Measurements from ENCODE around the gene AMACR. TPM values are rescaled to one million over a fixed set of nuclear protein-coding genes. Genes with fewer than 3 reads are reported as not detected.

AMACR gene
- total and polyA plus RNA-seq, 7 experiments from 2014 or later = 2.7 to 12.0 (median 8.2) TPM

DNA sequence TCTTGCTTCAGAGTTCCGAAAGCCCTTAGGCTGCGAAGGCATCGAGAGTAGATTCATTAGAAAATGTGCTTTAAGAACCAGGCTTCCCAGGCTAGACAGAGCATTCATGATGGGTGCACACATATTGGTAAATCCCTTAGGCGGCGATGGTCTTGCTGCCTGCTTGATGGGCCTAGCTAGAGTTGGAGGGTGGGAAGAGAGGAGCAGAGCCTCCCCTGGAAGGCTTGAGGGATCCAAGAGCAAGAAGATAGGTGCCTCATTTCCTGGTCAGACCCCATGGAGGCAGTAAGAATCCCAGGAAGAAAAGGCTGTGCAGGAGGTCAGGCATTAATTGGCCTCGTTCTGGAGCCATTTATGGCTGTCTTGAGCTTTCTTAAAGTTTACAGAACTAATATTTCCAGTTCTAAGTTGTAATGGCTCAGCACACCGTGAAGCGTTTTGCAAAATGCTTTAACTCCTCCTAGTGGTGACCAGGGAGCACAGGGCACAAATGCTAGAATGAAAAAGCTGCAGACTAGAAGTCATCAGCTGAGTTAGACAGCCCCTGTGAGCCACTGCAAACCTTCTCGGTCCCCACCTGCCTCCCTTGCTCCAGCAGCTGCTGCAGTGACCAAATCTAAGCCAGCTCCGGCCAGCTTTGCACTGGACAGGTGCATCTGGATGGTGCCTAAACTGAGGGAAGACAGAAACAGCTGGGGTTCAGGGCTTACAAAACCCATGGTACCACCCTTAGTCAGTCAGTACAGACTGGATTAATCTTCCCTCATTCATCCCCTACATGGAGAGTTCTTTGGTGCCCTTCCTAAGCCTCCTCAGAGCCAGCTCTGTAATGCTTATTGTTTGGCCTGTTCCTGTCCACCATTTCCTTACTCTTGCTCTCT lies 38.0 kb downstream of the AMACR start:
- DNase-seq (peak in 4 of 9 donors; percentile 8 to 30 (median 15)), ATAC-seq (peak; percentile 49)
- intact Hi-C loops (cut with micrococcal nuclease) = loop anchor here (1.0 to 2.0 kb wide), 3 partner anchors 381 to 534 kb away; no protein-coding TSS in a partner anchor
- H3K27ac Mint-ChIP-seq = no peak overlapping the region
- no peak overlapping the region for H3K4me3 Mint-ChIP-seq
- POLR2A ChIA-PET = interaction anchor here (0.6 to 0.8 kb wide), 2 partner anchors 38 to 67 kb away, joined by 3 read pairs; partner anchors contain the start of gene AMACR
- H3K36me3 Mint-ChIP-seq = no peaks in the 10 kb centered on the region
- H3K27me3 Mint-ChIP-seq = no peaks in the 10 kb centered on the region
- peaks cover 0 to 5% of the 10 kb centered on the region in 2 donors for H3K4me1 ChIP-seq (ENCODE audit: control insufficient read depth in 2 of 2, insufficient read depth in 2 of 2, low read length in 2 of 2)
- H3K27ac ChIP-seq (ENCODE audit: low read depth, low read length) = no peak overlapping the region
- no peaks in the 10 kb centered on the region for H3K36me3 ChIP-seq (ENCODE audit: control insufficient read depth in 2 of 3, insufficient read depth in 3 of 3, low read length in 3 of 3)
- CTCF ChIA-PET = interaction anchor here (0.6 to 2.3 kb wide), 12 partner anchors 9 to 541 kb away, joined by 3 to 12 read pairs (median 4); partner anchors contain the start of gene SLC45A2
- H3K4me1 Mint-ChIP-seq = peaks cover 4 to 22% (median 16%) of the 10 kb centered on the region in 7 donors
- H3K4me3 ChIP-seq (ENCODE audit: low read length) = no peak overlapping the region
- no peaks in the 10 kb centered on the region for H3K9me3 ChIP-seq (ENCODE audit: control insufficient read depth in 2 of 3, low read length in 3 of 3)
- no peaks in the 10 kb centered on the region for H3K9me3 Mint-ChIP-seq
- no peaks in the 10 kb centered on the region for H3K27me3 ChIP-seq (ENCODE audit: control insufficient read depth in 2 of 2, insufficient read depth in 2 of 2, low read length in 2 of 2)

DNA sequence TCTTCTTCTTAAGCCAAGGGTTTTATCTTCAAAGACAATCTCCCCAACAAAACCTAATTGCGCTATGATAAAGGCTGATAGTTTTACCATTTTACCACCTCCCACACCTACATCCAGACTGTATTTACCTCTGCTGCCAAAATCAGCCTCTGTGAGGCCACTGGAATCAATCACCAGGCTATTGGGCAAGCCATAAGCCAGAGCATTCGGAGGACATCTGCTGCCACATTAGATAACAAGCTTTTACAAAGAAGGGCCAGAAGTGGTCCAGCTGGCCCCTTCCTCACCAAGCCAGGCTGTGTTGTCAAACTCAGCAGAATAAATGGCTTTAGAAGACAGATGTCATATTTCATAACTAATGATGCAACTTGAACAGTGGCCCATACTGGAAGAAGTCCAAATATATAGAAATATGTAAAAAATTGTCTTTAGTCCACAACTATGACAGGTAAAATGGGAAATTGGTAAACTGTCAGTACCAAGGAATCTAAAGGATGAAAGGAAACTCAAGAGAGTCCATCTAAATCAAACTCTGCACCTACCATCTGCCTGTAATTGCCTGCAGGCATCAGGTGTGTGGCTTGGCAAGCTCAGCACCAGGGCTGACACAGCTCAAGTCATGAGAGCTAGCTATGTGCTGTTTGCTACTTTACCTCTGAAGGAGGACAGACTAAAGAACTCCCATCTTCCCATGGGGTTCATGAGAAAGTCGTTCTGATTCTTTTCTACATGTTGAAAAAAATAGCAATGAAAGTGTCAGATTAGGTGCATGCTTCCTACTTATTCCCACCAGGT lies 39.4 kb downstream of the AMACR start:
- Histone ChIP-seq H3K27ac (ENCODE audit: low read depth, low read length) (no peak overlapping the region), H3K4me1 (ENCODE audit: control insufficient read depth in 2 of 2, insufficient read depth in 2 of 2, low read length in 2 of 2) (peaks cover 0 to 5% of the 10 kb centered on the region in 2 donors), H3K36me3 (ENCODE audit: control insufficient read depth in 2 of 3, insufficient read depth in 3 of 3, low read length in 3 of 3) (no peaks in the 10 kb centered on the region), H3K9me3 (ENCODE audit: control insufficient read depth in 2 of 3, low read length in 3 of 3) (no peaks in the 10 kb centered on the region), H3K4me3 (ENCODE audit: low read length) (no peak overlapping the region), H3K27me3 (ENCODE audit: control insufficient read depth in 2 of 2, insufficient read depth in 2 of 2, low read length in 2 of 2) (no peaks in the 10 kb centered on the region)
- H3K27ac Mint-ChIP-seq = no peak overlapping the region
- peaks cover 0 to 22% (median 17%) of the 10 kb centered on the region in 7 donors for H3K4me1 Mint-ChIP-seq
- ATAC-seq = no peak
- no peaks in the 10 kb centered on the region for H3K36me3 Mint-ChIP-seq
- no peak overlapping the region for H3K4me3 Mint-ChIP-seq
- POLR2A ChIA-PET = interaction anchor here (0.7 kb wide), 1 partner anchor 532 kb away, joined by 3 read pairs; no protein-coding TSS in a partner anchor
- no peak for DNase-seq
- CTCF ChIA-PET = interaction anchor here (0.6 to 2.3 kb wide), 2 partner anchors 179 to 532 kb away, joined by 4 to 12 read pairs; no protein-coding TSS in a partner anchor
- no peaks in the 10 kb centered on the region for H3K9me3 Mint-ChIP-seq
- intact Hi-C loops (cut with micrococcal nuclease) = loop anchor here in 1 of 2 donors (2.0 kb wide), 1 partner anchor 380 kb away; no protein-coding TSS in a partner anchor
- no peaks in the 10 kb centered on the region for H3K27me3 Mint-ChIP-seq

DNA sequence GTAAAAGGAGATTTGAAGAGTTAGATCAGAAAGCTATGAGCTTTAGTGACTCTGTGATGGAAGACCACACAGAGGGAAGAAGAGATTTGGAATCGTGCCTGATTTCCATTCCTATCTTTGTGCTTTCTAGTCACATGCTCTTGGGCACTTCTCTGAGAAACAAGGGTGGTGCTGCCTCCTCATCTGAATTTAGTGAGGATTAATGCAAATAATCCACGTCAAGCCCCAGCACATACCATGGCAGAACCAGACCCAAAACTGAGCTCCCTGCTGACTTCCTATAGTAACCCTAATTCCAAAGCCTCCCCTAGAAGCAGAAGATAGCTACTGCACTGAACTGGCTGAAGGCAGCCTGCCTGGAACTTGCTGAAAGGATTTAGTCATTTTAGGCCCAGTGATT lies 41.0 kb downstream of the AMACR start:
- no peak overlapping the region for H3K27ac Mint-ChIP-seq
- ATAC-seq = no peak
- H3K4me1 Mint-ChIP-seq = peaks cover 0 to 12% (median 9%) of the 10 kb centered on the region in 7 donors
- CTCF ChIA-PET = no interaction called here
- no peak for DNase-seq
- H3K36me3 Mint-ChIP-seq = no peaks in the 10 kb centered on the region
- no peak overlapping the region for H3K4me3 ChIP-seq (ENCODE audit: low read length)
- H3K9me3 ChIP-seq (ENCODE audit: control insufficient read depth in 2 of 3, low read length in 3 of 3) = no peaks in the 10 kb centered on the region
- no peaks in the 10 kb centered on the region for H3K9me3 Mint-ChIP-seq
- H3K27ac ChIP-seq (ENCODE audit: low read depth, low read length) = no peak overlapping the region
- H3K27me3 Mint-ChIP-seq = peaks cover 0 to 6% (median 0%) of the 10 kb centered on the region in 5 donors
- no peak overlapping the region for H3K4me3 Mint-ChIP-seq
- intact Hi-C loops (cut with micrococcal nuclease) = no loop called here
- H3K4me1 ChIP-seq (ENCODE audit: control insufficient read depth in 2 of 2, insufficient read depth in 2 of 2, low read length in 2 of 2) = no peaks in the 10 kb centered on the region
- no peaks in the 10 kb centered on the region for H3K27me3 ChIP-seq (ENCODE audit: control insufficient read depth in 2 of 2, insufficient read depth in 2 of 2, low read length in 2 of 2)
- POLR2A ChIA-PET = interaction anchor here (0.7 kb wide), 1 partner anchor 319 kb away, joined by 3 read pairs; no protein-coding TSS in a partner anchor
- no peaks in the 10 kb centered on the region for H3K36me3 ChIP-seq (ENCODE audit: control insufficient read depth in 2 of 3, insufficient read depth in 3 of 3, low read length in 3 of 3)

DNA sequence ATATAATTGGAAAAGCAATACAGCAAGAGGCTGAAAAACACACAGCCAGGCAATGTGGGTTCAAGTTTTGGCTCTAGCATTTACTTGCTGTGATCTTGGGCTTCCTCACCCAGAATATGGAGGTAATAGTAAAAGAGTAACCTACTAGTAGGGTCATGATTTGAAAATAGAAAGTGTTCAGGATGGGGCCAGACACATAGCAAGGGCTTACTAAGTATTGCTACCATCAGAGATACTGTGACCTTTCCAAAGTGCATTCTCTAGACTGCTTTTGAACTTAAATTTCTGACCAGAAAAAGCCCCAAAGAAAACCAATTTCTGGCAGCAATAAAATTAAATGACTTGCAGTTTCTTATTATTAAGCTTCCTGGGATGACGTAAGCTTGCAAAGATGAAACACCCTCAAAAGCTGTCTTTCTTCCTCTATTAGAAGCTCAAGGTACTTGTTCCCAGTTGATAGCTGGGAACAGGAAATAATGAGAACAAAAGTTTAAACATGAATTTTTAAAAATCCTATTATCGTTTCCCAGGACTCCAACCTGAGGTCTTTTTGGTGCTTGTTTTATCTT lies 43.6 kb downstream of the AMACR start:
- H3K9me3 Mint-ChIP-seq = no peaks in the 10 kb centered on the region
- peaks cover 0 to 12% (median 9%) of the 10 kb centered on the region in 7 donors for H3K4me1 Mint-ChIP-seq
- intact Hi-C loops (cut with micrococcal nuclease) = no loop called here
- no peak overlapping the region for H3K27ac ChIP-seq (ENCODE audit: low read depth, low read length)
- ATAC-seq (no peak), DNase-seq (no peak)
- H3K27ac Mint-ChIP-seq = no peak overlapping the region
- H3K4me1 ChIP-seq (ENCODE audit: control insufficient read depth in 2 of 2, insufficient read depth in 2 of 2, low read length in 2 of 2) = no peaks in the 10 kb centered on the region
- ChIA-PET POLR2A (no interaction called here), CTCF (no interaction called here)
- no peaks in the 10 kb centered on the region for H3K36me3 Mint-ChIP-seq
- peaks cover 0 to 18% (median 6%) of the 10 kb centered on the region in 5 donors for H3K27me3 Mint-ChIP-seq
- no peaks in the 10 kb centered on the region for H3K36me3 ChIP-seq (ENCODE audit: control insufficient read depth in 2 of 3, insufficient read depth in 3 of 3, low read length in 3 of 3)
- H3K27me3 ChIP-seq (ENCODE audit: control insufficient read depth in 2 of 2, insufficient read depth in 2 of 2, low read length in 2 of 2) = no peaks in the 10 kb centered on the region
- peak overlapping the region in 1 of 10 donors; percentile 15 for H3K4me3 Mint-ChIP-seq
- H3K4me3 ChIP-seq (ENCODE audit: low read length) = no peak overlapping the region
- H3K9me3 ChIP-seq (ENCODE audit: control insufficient read depth in 2 of 3, low read length in 3 of 3) = no peaks in the 10 kb centered on the region

DNA sequence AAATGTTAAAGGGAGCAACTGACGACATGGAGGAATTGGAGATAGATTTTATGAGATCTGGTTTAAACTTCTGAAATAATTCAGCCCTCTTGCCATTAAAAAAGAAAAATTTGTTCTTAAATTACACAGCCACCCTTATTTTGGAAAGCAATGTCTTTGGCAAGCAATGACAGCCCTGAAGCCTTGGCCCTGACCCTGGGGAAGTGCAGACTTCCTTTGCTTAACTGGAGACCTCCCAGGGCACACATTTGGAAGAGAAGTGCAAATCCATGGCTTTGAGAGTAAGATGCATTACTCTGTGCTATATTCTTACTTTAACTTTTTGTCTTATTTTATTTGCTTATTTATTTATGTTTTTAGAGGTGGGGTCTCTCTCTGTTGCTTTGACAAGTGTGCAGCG lies 49.7 kb downstream of the AMACR start:
- intact Hi-C loops (cut with micrococcal nuclease) = no loop called here
- ATAC-seq = no peak

DNA sequence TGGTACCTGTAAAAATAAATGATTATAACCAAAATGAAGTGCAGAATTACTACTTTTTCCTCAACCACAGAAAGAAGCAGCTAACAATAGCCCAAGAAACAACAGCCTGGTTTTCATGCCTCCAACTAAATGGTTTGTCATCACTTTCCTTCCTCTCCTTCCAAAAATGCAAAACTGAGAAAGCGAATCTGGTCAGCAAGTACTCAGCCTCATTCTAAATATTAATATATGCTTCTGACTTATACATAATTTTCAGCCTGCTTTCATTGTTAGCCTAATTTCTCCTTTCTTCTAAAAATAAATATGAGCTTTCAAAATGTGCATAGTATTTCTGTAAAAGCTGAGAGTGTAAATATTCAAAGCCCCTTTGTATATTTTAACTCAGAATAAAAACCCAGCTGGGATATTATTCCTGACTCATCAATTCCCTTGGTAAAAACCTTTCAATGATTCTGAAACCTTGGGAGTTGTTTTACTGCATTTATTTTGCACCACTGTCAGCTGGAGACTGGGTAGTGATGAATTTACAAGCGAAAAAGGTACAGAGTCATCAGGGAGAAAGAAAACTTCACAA lies 50.2 kb downstream of the AMACR start:
- no peaks in the 10 kb centered on the region for H3K36me3 ChIP-seq (ENCODE audit: control insufficient read depth in 2 of 3, insufficient read depth in 3 of 3, low read length in 3 of 3)

More for the DNA sequence above, 49.7 kb downstream of the AMACR start:
- H3K4me1 ChIP-seq (ENCODE audit: control insufficient read depth in 2 of 2, insufficient read depth in 2 of 2, low read length in 2 of 2) = no peaks in the 10 kb centered on the region
- peaks cover 0 to 25% (median 5%) of the 10 kb centered on the region in 11 donors for H3K9me3 Mint-ChIP-seq
- H3K27me3 ChIP-seq (ENCODE audit: control insufficient read depth in 2 of 2, insufficient read depth in 2 of 2, low read length in 2 of 2) = no peaks in the 10 kb centered on the region
- CTCF ChIA-PET = no interaction called here
- no peaks in the 10 kb centered on the region for H3K36me3 ChIP-seq (ENCODE audit: control insufficient read depth in 2 of 3, insufficient read depth in 3 of 3, low read length in 3 of 3)
- no peak overlapping the region for H3K27ac Mint-ChIP-seq
- H3K9me3 ChIP-seq (ENCODE audit: control insufficient read depth in 2 of 3, low read length in 3 of 3) = peaks cover 0 to 3% (median 0%) of the 10 kb centered on the region in 3 experiments
- H3K36me3 Mint-ChIP-seq = peaks cover 0 to 6% (median 0%) of the 10 kb centered on the region in 5 donors
- no peak overlapping the region for H3K4me3 Mint-ChIP-seq
- no peaks in the 10 kb centered on the region for H3K4me1 Mint-ChIP-seq
- no peak overlapping the region for H3K27ac ChIP-seq (ENCODE audit: low read depth, low read length)
- DNase-seq = no peak
- POLR2A ChIA-PET = no interaction called here
- H3K27me3 Mint-ChIP-seq = peaks cover 6 to 26% (median 17%) of the 10 kb centered on the region in 5 donors
- H3K4me3 ChIP-seq (ENCODE audit: low read length) = no peak overlapping the region

More for the DNA sequence above, 50.2 kb downstream of the AMACR start:
- intact Hi-C loops (cut with micrococcal nuclease) = no loop called here
- H3K27me3 ChIP-seq (ENCODE audit: control insufficient read depth in 2 of 2, insufficient read depth in 2 of 2, low read length in 2 of 2) = no peaks in the 10 kb centered on the region
- H3K9me3 ChIP-seq (ENCODE audit: control insufficient read depth in 2 of 3, low read length in 3 of 3) = peaks cover 0 to 3% (median 0%) of the 10 kb centered on the region in 3 experiments
- ChIA-PET CTCF (no interaction called here), POLR2A (no interaction called here)
- peaks cover 0 to 6% (median 0%) of the 10 kb centered on the region in 5 donors for H3K36me3 Mint-ChIP-seq
- no peak for DNase-seq
- no peak overlapping the region for H3K27ac Mint-ChIP-seq
- H3K4me3 ChIP-seq (ENCODE audit: low read length) = no peak overlapping the region
- H3K4me3 Mint-ChIP-seq = no peak overlapping the region
- no peak for ATAC-seq
- H3K27ac ChIP-seq (ENCODE audit: low read depth, low read length) = no peak overlapping the region
- H3K4me1 Mint-ChIP-seq = no peaks in the 10 kb centered on the region
- no peaks in the 10 kb centered on the region for H3K4me1 ChIP-seq (ENCODE audit: control insufficient read depth in 2 of 2, insufficient read depth in 2 of 2, low read length in 2 of 2)
- H3K9me3 Mint-ChIP-seq = peaks cover 0 to 25% (median 5%) of the 10 kb centered on the region in 11 donors
- H3K27me3 Mint-ChIP-seq = peaks cover 6 to 24% (median 17%) of the 10 kb centered on the region in 5 donors
